DMS53 treated with DMSO at 0.1 percent for 48 hours (cell line): ENCODE measurements around the gene MSANTD2.

Experiments used
- DNase-seq: peaks from one replicate; lab custom pipeline; 2025; ENCODE audit not compliant: unreplicated experiment; lab: John Stamatoyannopoulos, UW

MSANTD2 gene

GRCh38 chr11:124754710-124755109, 45.5 kb downstream of the MSANTD2 start:
- DNase-seq, result no peak

DNA sequence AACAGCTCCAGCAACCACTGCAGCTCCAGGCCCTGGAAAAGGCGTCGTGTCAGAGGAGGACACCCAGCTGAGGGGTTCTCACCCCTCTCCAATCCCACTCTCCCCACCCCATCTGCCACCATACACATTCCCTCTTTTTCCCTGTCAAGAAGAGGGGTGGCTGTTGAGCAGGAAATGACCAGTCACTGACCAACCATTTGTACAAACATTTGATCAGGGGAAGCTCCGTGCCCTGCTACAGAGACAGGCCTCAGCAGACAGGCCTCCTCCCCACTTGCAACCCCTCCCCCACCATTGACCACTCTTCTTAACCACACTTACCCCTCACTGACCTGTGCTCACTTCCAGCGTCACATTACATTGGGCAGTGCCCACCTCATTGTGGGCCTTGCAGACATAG, 45.9 kb downstream of the MSANTD2 start:
- no peak for DNase-seq

DNA sequence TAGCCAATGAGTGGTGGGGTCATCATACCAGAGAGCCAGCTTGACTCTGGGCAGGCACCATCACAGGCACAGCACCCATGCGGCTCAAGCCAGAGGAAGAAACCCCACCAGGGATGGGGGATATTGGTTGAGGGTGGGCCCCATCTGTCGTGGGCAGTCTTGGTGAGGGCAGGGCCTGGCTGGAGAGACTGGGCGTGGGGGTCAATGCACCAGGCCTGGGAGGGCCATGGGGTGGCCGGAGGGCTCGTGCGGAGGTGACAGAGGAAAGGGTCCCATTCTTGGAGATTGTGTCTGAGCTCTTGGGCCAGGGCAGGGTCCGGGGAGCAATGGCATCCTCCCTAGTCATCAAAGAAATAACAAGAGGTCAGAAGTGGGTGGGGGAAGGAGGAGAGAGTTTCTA, 46.6 kb downstream of the MSANTD2 start:
- no peak for DNase-seq

DNA sequence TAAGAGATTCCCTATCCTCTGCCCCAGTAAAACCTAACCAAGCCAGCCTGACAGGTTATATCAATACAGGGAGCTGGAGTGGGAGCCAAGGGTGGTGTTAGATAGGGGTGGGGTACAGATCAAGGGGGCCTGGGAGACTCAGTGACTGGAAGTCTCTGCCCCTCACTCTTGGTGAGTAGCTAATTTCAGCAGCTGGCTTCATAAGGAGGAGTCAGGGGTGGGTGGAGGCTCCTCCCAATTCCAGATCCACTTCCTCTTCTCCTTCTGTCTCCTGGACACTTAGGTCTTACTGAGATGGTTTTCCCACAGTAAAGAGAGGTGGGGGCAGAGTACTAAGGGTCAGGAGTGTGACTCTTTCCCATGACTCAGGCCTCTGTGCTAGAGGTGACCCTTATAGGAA, 47.0 kb downstream of the MSANTD2 start:
- no peak for DNase-seq

GRCh38 chr11:124752471-124753102, 47.6 kb downstream of the MSANTD2 start:
- no peak for DNase-seq

DNA sequence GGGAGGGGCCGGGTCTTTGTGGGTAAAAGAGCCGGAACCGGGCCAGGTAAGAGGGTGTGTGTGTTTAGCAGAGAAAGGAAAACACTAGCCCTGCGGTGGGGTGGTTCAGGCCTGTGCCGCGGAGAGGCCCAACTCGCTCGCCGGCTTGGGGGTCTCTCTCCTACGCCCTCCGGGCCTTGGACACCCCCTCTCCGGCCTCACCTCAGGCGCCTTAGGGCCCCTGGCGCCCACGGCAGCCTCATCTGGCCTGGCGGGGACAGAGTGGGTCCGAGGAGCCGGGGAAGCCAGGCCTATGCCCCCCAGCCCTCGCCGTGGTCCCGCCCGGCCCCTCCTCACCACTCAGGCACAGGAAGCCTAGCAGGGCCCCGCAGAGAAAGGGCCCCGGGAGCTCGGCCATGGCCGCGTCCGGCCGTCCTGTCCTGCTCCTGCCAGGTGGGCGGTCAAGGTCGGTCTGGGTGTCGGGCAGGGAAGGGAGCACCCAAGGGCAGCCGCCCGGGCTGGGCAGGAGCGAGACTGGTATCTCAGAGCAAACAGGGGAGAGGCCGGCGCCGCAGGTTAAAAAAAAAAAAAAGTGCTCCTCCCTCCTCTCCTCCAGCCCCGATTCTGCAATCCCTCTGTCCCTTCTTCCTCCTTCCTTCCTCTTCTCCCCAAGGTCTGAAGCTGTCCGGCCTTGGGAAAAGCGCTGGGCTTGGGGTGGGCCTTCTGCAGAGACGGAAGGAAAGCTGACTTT, 48.3 kb downstream of the MSANTD2 start, which contains the start of gene VSIG2:
TSS of gene VSIG2 (minus strand) at position 515 of the 730 bp plus-strand sequence. CDS start at position 397, 118 bp downstream.
- DNase-seq, result no peak

- no peak for DNase-seq
Observed at GRCh38 chr11:124751391-124751740, 48.8 kb downstream of the MSANTD2 start.

- DNase-seq, result no peak
Observed at GRCh38 chr11:124749912-124750311, 50.3 kb downstream of the MSANTD2 start.

GRCh38 chr11:124748481-124749343, 51.5 kb downstream of the MSANTD2 start:
- DNase-seq, result no peak

- no peak for DNase-seq
Observed at GRCh38 chr11:124748100-124748418, 52.1 kb downstream of the MSANTD2 start.

DNA sequence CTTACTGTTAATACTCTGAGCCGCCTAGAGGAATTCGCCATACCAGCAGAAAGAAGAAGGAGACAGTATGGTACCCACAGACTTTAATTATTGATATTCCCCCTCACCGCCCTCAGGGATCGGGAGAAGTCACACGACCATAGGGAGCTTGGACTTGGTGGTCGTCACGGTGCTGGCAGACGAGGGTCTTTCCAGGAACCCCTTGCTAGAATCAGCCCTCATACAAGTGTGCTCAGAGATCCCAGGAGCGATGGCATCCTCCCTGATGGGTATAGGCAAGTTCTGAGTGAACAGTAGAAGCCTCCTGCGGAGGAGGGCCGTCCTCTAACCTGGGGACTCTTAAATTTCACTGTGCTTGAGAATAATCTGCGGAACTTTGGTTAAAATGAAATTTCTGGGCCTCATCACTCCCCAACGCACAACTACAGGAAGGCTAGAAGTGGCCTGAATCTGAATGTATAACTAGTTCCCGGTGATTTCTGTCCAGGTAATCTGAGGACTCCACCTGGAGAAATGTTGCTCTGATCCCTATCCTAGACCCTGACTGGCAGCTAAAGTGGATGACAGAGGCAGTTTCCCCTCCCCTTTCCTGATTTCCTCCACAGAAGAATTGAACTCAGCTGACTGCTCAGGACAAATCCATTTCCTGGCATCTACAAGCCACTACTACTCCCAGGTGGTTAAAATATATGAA, 52.7 kb downstream of the MSANTD2 start:
- no peak for DNase-seq

DNA sequence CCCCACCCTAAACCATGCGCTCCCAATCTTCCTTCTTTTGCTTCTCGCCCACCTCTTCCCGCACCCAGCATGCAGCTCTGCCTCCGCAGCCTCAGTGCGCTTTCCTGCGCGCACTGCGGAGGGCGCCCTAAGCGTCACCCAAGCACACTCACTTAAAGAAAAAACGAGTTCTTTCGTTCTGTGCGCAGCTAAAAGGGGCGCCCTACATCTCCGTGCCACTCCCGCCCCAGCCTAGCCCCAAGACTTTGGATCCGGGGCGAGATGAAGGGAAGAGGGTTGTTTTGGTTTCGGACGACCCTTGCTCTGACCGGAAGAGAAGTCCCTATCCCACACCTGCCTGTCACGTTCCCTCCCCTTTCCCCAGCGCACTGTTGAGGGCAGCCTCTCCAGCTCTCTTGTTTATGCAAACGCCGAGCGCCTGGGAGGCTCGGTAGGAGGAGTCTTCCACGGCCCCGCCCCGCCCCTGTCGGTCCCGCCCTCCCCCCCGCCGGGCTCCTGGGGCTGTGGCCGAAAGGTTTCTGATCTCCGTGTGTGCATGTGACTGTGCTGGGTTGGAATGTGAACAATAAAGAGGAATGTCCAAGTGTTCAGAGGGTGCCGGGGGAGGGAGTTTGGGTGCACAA, 53.5 kb downstream of the MSANTD2 start:
- DNase-seq, result peak; percentile 88

- DNase-seq, result no peak
Observed at GRCh38 chr11:124745835-124746620, 54.2 kb downstream of the MSANTD2 start.

- no peak for DNase-seq
Observed at GRCh38 chr11:124745270-124745834, 54.9 kb downstream of the MSANTD2 start.

DNA sequence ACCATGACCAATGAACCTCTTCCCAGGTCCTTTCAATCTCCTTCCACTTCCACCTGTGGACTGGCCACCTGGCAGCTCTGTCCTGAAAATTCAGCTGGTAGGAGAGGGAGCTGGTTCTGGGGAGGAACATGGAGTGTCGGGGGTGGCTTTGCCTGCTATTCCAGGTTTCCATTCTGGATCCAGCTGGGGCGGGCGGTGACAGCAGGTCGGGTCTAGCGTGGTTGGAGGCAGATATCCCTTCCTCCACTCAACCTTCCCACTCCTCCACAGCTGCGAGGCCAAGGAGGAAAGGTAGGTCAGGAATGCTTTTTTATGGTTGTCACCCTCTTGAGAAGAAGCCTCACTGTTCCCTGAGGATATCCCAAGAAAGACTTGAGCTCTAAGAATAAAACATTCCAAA, 57.2 kb downstream of the MSANTD2 start:
- no peak for DNase-seq

DNA sequence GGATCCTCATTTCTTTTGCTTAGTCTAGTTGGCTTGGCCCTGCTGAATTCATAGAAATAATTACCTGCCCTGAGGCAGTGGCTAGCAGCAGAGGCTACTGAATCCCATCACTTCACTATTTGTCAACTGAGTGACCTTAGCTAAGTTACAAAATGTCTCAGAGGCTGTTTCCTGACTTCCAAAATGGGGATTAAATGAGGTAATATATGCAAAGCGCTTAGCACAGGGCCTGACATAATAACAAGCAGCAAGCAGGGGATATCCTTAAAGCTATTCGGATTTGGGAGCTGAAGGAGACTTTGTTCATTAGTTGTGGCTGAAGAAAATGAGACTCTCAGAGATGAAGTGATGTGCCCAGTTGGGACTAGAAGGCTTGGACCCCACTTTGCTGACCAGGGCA, 57.7 kb downstream of the MSANTD2 start:
- no peak for DNase-seq

DNA sequence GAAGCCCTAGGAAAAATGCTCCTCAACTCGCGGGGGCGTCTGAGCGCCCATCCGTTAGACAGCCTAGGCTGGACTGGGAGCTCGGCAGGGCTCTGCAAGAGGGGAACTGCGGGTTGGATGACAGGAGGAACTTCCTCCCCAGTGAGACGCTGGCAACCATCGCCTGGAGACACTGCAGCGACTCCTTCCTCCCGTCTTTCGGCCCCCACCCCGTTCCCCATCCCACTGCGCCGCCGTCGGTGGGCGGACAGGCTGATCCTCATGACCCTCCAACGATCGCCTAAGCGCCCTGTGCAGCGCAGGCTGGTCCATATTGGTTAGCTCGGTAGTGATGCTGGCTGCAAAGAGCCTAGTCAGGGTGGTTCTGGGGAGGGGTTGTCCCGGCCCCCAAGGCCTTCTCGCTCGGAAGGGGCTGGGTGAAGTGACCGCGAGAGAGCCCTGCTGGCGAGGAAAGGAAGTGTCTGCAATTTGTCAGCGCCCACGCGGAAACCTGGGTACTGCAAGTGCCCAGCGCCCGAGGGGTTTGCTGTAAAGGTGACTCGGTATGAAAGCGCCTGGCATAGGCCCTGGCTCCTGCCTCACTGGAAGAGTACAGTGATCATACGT, 59.8 kb downstream of the MSANTD2 start:
- DNase-seq, result no peak

DNA sequence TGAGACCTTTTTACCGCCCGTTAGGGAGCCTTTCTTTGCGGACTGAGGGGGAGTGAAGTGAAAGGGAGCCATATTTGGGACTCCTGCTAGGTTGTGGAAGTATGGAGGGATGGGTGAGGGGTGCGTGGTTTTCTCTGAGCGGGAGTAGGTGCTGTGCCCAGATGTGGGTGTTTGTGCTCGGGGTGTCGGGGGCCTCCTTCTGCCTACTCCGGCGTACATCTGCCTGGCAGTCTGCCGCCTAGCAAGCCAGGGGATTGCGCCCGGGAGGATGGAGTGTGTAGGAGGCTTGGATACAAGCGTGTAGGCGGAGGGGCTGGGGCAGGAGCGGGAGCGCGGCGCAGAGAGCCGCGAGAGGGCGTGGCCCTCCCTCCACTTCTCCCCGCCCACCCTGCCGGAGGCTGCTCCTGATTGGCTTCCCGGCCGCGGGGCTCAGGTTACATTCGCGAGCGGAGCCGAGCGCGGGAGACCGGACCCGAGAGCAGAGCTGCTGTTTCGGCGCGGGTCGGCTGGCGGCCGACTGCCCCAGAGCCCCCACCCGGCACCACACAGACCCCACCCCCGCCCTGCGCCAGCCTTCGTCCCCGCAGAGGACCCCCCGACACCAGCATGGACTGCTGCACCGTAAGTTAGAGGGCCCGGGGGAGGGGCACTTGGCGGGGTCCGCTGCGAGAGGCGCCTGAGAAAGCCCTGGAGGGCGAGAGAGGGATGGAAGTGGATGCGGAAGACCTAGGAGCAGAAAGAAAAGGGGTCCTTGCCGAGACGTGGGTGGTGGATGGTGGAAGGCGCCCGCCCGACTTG, 60.5 kb downstream of the MSANTD2 start, which contains the start of gene NRGN:
TSS of gene NRGN (plus strand) at position 464 of the 798 bp plus-strand sequence. CDS start at position 607, 143 bp downstream.
- peak; percentile 83 for DNase-seq
